OCI-LY1 (cell line): ENCODE data around the gene ELN.

Source experiments
- H2AFZ ChIP-seq: fragments of 200-600 bp; sonication (generic), shearing (Covaris generic); 2 replicates; pipeline ENCODE4 v1.6.0; 2014; ENCODE audit warnings: antibody characterized with exemption, mild to moderate bottlenecking, low read length
- H3F3A ChIP-seq: fragments of 200-600 bp; sonication (generic), shearing (Covaris generic); 2 replicates; pipeline ENCODE4 v1.6.0; 2014; ENCODE audit warnings: mild to moderate bottlenecking, antibody characterized with exemption, low read length, moderate library complexity; ENCODE audit not compliant: insufficient read depth
- H3K27ac ChIP-seq: fragments of 200-600 bp; sonication (generic); 2 replicates; pipeline ENCODE4 v1.5.1; 2014; ENCODE audit warnings: low read length, mixed run types, mild to moderate bottlenecking, low read depth; ENCODE audit not compliant: poor library complexity, severe bottlenecking
- H3K27me3 ChIP-seq: fragments of 200-600 bp; sonication (generic); 2 replicates; pipeline ENCODE4 v1.6.0; 2014; ENCODE audit warnings: antibody characterized with exemption, mild to moderate bottlenecking, low read length, moderate library complexity; ENCODE audit not compliant: insufficient read depth
- H3K36me3 ChIP-seq: fragments of 200-600 bp; sonication (generic); 2 replicates; pipeline ENCODE4 v1.6.1; 2014; ENCODE audit warnings: mild to moderate bottlenecking, antibody characterized with exemption, low read length, moderate library complexity, mixed read lengths; ENCODE audit not compliant: insufficient read depth
- H3K4me1 ChIP-seq: fragments of 200-600 bp; sonication (generic); 2 replicates; pipeline ENCODE4 v1.5.1; 2014; ENCODE audit warnings: mild to moderate bottlenecking, low read length, moderate library complexity; ENCODE audit not compliant: insufficient read depth, severe bottlenecking
- H3K4me2 ChIP-seq: fragments of 200-600 bp; sonication (generic), shearing (Covaris generic); 2 replicates; pipeline ENCODE4 v1.6.1; 2014; ENCODE audit warnings: low read length
- H3K4me3 ChIP-seq: fragments of 200-600 bp; sonication (generic); 2 replicates; pipeline ENCODE4 v1.5.1; 2014; ENCODE audit warnings: low read length, low read depth, mild to moderate bottlenecking, mixed read lengths; ENCODE audit not compliant: poor library complexity, severe bottlenecking
- H3K79me2 ChIP-seq: fragments of 200-600 bp; shearing (Covaris generic); 2 replicates; pipeline ENCODE4 v1.6.1; 2016; ENCODE audit warnings: mixed run types, low read length, mixed read lengths; ENCODE audit not compliant: insufficient read depth
- H3K9ac ChIP-seq: fragments of 200-600 bp; sonication (generic), shearing (Covaris generic); 2 replicates; pipeline ENCODE4 v1.6.1; 2014; ENCODE audit warnings: mild to moderate bottlenecking, low read length, mixed read lengths
- H3K9me2 ChIP-seq: fragments of 200-600 bp; sonication (generic), shearing (Covaris generic); 2 replicates; pipeline ENCODE4 v1.6.1; 2014; ENCODE audit warnings: low read depth, mild to moderate bottlenecking, low read length, mixed read lengths
- H3K9me3 ChIP-seq: fragments of 200-600 bp; shearing (Covaris generic); 2 replicates; pipeline ENCODE4 v1.6.1; 2014; ENCODE audit warnings: low read length, mixed read lengths
- H4K20me1 ChIP-seq: fragments of 200-600 bp; sonication (generic), shearing (Covaris generic); 2 replicates; pipeline ENCODE4 v1.6.0; 2016; ENCODE audit warnings: mild to moderate bottlenecking, low read length; ENCODE audit not compliant: insufficient read depth
- CTCF ChIP-seq: fragments of 200-600 bp; sonication (generic), shearing (Covaris generic); IDR thresholded peaks from 2 replicates; pipeline ENCODE4 v1.5.1; 2017; ENCODE audit warnings: mild to moderate bottlenecking, antibody characterized with exemption, low read length, moderate library complexity, mixed read lengths
- EZH2 ChIP-seq: fragments of 200-600 bp; sonication (generic), shearing (Covaris generic); IDR thresholded peaks from 2 replicates; pipeline ENCODE4 v1.8.0; 2017; ENCODE audit warnings: borderline replicate concordance, mixed run types, mild to moderate bottlenecking, antibody characterized with exemption, low read length, moderate library complexity, mixed read lengths

Gene ELN

GRCh38 chr7:74028321-74028838, 407 bp downstream of the ELN start:
- H3F3A ChIP-seq, result no peaks in the 10 kb centered on the region
- H3K9ac ChIP-seq, result no peak overlapping the region
- no peak overlapping the region for H3K4me3 ChIP-seq
- H2AFZ ChIP-seq, result no peak overlapping the region
- no peaks in the 10 kb centered on the region for H3K4me1 ChIP-seq
- H3K9me3 ChIP-seq, result no peaks in the 10 kb centered on the region
- H3K9me2 ChIP-seq, result no peaks in the 10 kb centered on the region
- no peak overlapping the region for H3K4me2 ChIP-seq
- no peak for TF ChIP-seq EZH2
- TF ChIP-seq CTCF, result no peak
- no peaks in the 10 kb centered on the region for H3K36me3 ChIP-seq
- H3K79me2 ChIP-seq, result no peaks in the 10 kb centered on the region
- no peaks in the 10 kb centered on the region for H4K20me1 ChIP-seq
- H3K27ac ChIP-seq, result no peak overlapping the region
- H3K27me3 ChIP-seq, result peaks cover 11% of the 10 kb centered on the region

GRCh38 chr7:74029089-74029785, 1.3 kb downstream of the ELN start:
- Histone ChIP-seq H3K27me3 (peaks cover 11% of the 10 kb centered on the region), H2AFZ (no peak overlapping the region), H3K4me3 (no peak overlapping the region), H3K9me2 (no peaks in the 10 kb centered on the region), H3K4me1 (no peaks in the 10 kb centered on the region), H3F3A (no peaks in the 10 kb centered on the region), H3K79me2 (no peaks in the 10 kb centered on the region), H4K20me1 (no peaks in the 10 kb centered on the region), H3K36me3 (no peaks in the 10 kb centered on the region), H3K9me3 (no peaks in the 10 kb centered on the region), H3K27ac (no peak overlapping the region), H3K4me2 (no peak overlapping the region), H3K9ac (no peak overlapping the region)
- no peak for TF ChIP-seq CTCF
- no peak for TF ChIP-seq EZH2

GRCh38 chr7:74029991-74030415, 2.0 kb downstream of the ELN start:
- peaks cover 11% of the 10 kb centered on the region for H3K27me3 ChIP-seq
- no peak overlapping the region for H3K4me2 ChIP-seq
- H4K20me1 ChIP-seq, result no peaks in the 10 kb centered on the region
- H3K27ac ChIP-seq, result no peak overlapping the region
- H3K9me3 ChIP-seq, result no peaks in the 10 kb centered on the region
- H3K9me2 ChIP-seq, result no peaks in the 10 kb centered on the region
- no peak overlapping the region for H3K9ac ChIP-seq
- no peaks in the 10 kb centered on the region for H3K36me3 ChIP-seq
- H3K4me1 ChIP-seq, result no peaks in the 10 kb centered on the region
- no peaks in the 10 kb centered on the region for H3K79me2 ChIP-seq
- no peaks in the 10 kb centered on the region for H3F3A ChIP-seq
- no peak for TF ChIP-seq EZH2
- no peak for TF ChIP-seq CTCF
- H3K4me3 ChIP-seq, result no peak overlapping the region
- no peak overlapping the region for H2AFZ ChIP-seq
